ENCODE results near the gene SPDEF. TPM values are rescaled to one million over a fixed set of nuclear protein-coding genes. Genes with fewer than 3 reads are reported as not detected.

SPDEF gene
- total RNA-seq, 4 donors from 2014 or later, result 0.19 TPM; not detected in 3

DNA sequence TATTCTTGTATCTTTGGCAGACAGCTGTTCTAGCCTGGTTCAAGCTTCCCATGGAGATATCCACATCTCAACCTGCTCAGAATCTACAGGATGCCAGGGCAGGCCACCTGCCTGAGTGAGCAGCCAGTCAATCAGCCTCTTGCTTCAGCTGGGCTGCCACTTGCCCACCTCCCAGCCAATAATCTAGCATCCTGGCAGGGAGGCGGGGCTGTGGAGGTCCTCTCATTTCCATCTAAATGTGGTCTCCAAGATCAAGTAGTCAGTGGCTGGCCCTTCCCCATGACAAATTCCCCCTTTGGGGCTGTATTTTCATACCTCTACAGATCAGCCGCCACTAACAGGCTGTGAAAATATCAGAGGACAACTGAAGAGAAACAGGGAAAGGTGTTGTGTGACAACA is 33.0 kb upstream of the SPDEF start:
- ATAC-seq (ENCODE audit: low FRiP score) (no peak), DNase-seq (ENCODE audit: low spot score) (no peak)
- TF ChIP-seq, protein P1, sequence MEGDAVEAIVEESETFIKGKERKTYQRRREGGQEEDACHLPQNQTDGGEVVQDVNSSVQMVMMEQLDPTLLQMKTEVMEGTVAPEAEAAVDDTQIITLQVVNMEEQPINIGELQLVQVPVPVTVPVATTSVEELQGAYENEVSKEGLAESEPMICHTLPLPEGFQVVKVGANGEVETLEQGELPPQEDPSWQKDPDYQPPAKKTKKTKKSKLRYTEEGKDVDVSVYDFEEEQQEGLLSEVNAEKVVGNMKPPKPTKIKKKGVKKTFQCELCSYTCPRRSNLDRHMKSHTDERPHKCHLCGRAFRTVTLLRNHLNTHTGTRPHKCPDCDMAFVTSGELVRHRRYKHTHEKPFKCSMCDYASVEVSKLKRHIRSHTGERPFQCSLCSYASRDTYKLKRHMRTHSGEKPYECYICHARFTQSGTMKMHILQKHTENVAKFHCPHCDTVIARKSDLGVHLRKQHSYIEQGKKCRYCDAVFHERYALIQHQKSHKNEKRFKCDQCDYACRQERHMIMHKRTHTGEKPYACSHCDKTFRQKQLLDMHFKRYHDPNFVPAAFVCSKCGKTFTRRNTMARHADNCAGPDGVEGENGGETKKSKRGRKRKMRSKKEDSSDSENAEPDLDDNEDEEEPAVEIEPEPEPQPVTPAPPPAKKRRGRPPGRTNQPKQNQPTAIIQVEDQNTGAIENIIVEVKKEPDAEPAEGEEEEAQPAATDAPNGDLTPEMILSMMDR (IDR thresholded peaks at IDR 0.05), result no peak

DNA sequence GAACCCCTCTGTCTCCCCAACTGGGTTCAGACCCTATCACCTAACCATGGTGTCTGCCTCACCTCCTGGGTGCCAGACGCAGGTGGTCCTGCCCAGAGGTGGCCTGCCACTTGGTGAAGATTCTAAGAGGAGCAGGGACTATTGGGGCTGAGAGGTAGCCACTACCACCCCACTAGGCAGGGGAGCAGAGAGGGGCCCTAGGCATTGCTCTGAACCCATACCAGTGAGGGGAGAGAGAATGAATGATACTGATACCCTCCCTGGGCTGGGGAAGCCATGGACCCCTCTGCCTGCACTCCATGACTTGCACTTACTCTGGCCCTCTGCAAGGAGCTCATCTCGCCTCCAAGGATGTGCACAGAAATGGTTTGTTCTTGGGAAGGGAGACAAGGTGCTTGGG is 31.7 kb upstream of the SPDEF start:
- no peak for ATAC-seq (ENCODE audit: low FRiP score)
- DNase-seq (ENCODE audit: low spot score), result no peak
- TF ChIP-seq, protein P1 (IDR thresholded peaks at IDR 0.05), result no peak

DNA sequence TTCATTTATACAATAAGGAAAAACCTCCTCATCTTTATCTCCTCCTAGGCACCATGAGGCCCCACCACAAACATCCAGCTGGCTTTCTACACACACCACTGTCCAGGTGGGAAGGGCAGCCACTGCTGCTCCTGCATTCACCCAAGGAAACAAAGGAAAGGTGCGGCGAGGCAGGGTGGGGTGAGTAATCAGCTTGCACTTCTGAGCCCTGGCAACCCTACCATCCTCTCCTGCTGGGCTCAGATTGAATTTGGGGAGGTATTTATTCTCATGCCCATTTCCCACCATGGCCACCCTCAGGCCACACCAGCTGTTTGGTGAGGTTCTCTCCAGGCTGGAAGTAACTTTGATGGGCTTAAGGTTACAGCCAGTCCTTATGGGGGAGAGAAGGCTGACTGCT is 31.2 kb upstream of the SPDEF start:
- DNase-seq (ENCODE audit: low spot score) (no peak), ATAC-seq (ENCODE audit: low FRiP score) (no peak)
- TF ChIP-seq, protein P1 (IDR thresholded peaks at IDR 0.05), result no peak

DNA sequence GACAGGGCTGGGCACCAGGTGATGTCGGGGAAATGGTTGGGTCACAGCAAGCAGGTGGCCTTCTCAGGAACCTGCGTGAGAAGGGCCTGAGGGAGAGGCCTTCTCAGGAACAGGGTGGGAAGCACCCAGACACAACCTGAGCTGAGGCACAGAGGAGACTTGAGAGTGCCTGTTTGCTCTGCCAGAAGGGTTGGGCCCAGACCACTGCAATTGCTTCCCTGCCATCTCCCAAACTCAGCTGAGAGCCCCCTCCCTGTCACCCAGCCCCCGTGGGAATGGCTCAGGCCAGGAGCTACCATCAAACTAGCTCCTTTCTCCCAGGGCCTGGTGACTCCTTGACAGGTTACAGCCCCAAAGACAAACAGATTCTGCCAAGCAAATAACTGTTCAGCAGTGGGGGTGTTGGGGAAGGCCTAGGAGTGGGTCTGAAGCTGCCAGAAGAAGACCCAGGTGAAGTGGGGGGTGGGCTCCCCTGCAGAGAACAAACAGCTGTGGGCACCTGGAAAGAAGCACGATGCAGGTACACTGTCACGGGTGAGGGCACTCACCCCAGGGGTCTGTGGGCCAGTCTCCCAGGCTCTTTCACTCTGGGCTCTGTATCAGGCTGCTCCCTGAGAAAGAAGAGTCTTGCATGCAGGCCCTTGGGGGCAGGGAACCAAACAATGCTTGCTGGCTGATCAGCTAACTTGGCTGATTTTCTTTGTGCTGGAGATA is 30.4 kb upstream of the SPDEF start:
- DNase-seq (ENCODE audit: low spot score), result no peak
- TF ChIP-seq, protein P1 (IDR thresholded peaks at IDR 0.05), result no peak
- ATAC-seq (ENCODE audit: low FRiP score), result no peak

DNA sequence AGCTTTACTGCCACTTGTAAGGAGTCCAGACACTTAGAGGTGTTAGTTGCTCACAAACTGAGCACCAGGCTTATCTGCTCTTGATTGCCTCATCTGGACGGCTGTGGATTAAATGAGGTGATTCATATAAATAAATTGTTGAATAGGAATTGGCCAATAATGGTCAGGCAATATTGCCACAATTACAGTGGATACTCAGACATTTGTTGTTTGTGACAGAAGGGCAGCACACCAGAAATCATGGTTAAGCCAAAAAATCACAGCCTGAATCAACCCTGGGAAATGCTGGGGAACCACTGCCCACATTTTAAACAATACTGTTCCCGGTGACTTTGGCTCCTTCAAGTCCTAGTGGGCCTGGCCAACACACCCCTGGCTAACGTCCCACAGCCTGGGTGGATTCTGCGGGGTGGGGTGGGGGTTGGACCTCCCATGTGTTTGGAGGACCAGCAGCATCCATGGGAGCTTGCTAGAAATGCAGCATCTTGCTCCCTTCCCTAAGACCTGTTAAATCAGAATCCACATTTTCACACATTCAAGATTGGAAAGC is 29.5 kb upstream of the SPDEF start:
- no peak for DNase-seq (ENCODE audit: low spot score)
- no peak for ATAC-seq (ENCODE audit: low FRiP score)
- TF ChIP-seq, protein P1 (IDR thresholded peaks at IDR 0.05), result no peak

DNA sequence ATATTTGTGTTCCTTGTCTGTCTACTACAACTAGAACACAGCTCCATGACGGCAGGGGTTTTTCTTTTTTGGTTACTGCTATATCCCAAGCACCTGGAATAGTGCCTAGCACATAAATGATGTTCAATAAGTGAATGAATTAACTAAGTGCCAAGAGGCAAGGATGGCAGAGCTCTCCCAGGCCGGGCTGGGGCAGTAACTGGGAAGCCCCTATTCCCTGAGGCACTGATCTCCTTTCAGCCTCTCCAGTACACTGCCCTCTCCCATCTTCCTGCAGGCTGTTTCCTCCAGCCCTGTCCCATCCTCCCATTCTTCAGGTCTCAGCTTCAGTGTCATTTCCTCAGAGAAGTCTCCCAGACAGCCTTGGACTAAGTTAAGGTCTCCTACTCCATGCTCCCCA is 29.0 kb upstream of the SPDEF start:
- TF ChIP-seq, protein P1 (IDR thresholded peaks at IDR 0.05), result no peak
- DNase-seq (ENCODE audit: low spot score) (no peak), ATAC-seq (ENCODE audit: low FRiP score) (no peak)

DNA sequence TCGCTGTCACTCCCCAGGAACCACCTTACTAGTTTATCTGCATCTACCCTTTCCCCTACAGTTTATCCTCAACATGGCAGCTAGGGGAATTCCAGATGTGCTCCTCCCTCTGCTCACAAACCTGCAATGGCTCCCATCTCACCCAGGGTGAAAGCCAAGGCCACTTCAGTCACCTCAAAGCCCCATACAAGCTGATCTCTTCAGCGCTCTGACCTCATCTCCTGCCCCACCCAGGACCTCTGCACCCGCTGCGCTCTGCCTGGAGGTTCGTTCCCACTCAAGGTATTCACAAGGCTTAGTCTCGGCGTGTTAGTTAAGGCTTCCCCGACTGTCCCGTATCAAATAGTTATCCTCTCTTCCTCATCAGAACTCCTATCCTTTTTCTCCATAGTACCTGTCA is 28.6 kb upstream of the SPDEF start:
- TF ChIP-seq, protein P1 (IDR thresholded peaks at IDR 0.05), result no peak
- ATAC-seq (ENCODE audit: low FRiP score) (no peak), DNase-seq (ENCODE audit: low spot score) (no peak)

Measured in omental fat pad (tissue), 4 donors.